C4-2B (cell line): ENCODE data around the gene NXPE3.
A peak's percentile ranks its signal among the peaks of the same experiment; 100 is the strongest.

ENCODE experiments used
- H3K27ac ChIP-seq: fragments of 450-650 bp; 2 replicates; pipeline ENCODE4 v1.5.1; 2017
- CTCF ChIP-seq: fragments of 450-650 bp; conservative IDR thresholded peaks from 2 replicates; pipeline ENCODE4 v1.5.1; 2017; ENCODE audit warnings: mild to moderate bottlenecking
- ZFX ChIP-seq: fragments of 450-650 bp; IDR thresholded peaks from 2 replicates; pipeline ENCODE4 v1.6.1; 2017

The NXPE3 gene

GRCh38 chr3:101827211-101828174 is 48.5 kb downstream of the NXPE3 start:
- TF ChIP-seq ZFX (no peak), CTCF (no peak)
- H3K27ac ChIP-seq = peak overlapping the region; percentile 80

GRCh38 chr3:101828276-101828675 is 49.3 kb downstream of the NXPE3 start:
- H3K27ac ChIP-seq = no peak overlapping the region
- TF ChIP-seq ZFX (no peak), CTCF (no peak)

- no peak overlapping the region for H3K27ac ChIP-seq
- TF ChIP-seq CTCF (no peak), ZFX (no peak)
Measured at GRCh38 chr3:101828691-101829436, 49.9 kb downstream of the NXPE3 start.

- H3K27ac ChIP-seq = no peak overlapping the region
- no peak for TF ChIP-seq ZFX
- TF ChIP-seq CTCF = no peak
Measured at GRCh38 chr3:101829437-101829830, 50.4 kb downstream of the NXPE3 start.

GRCh38 chr3:101829874-101830273 is 50.9 kb downstream of the NXPE3 start:
- no peak overlapping the region for H3K27ac ChIP-seq

GRCh38 chr3:101833446-101833974 is 54.5 kb downstream of the NXPE3 start:
- TF ChIP-seq CTCF (no peak), ZFX (no peak)
- H3K27ac ChIP-seq = no peak overlapping the region

More at GRCh38 chr3:101829874-101830273, 50.9 kb downstream of the NXPE3 start:
- TF ChIP-seq CTCF (no peak), ZFX (no peak)

- H3K27ac ChIP-seq = no peak overlapping the region
- TF ChIP-seq ZFX (no peak), CTCF (no peak)
Measured at GRCh38 chr3:101835676-101836075, 56.7 kb downstream of the NXPE3 start.
